Endothelial cell of umbilical vein (primary cell): ENCODE measurements around the gene MRNIP. TPM values are rescaled to one million over a fixed set of nuclear protein-coding genes. Genes with fewer than 3 reads are reported as not detected.
A peak's percentile ranks its signal among the peaks of the same experiment; 100 is the strongest.

Source experiments
- BruUV-seq: library from RNA; stranded (reverse); fragments of 400-500 nt; replicated peaks from 2 replicates; lab custom pipeline; 2021; lab: Mats Ljungman, UMichigan
- CTCF ChIA-PET: fragments of 300-600, 350-600 bp; sonication (Branson Sonifier 250); formaldehyde crosslinking; loops from one replicate; lab custom pipeline; 2021; ENCODE audit warnings: antibody characterized with exemption, inconsistent platforms; lab: Charles Lee
- POLR2A ChIA-PET: fragments of 300-600, 350-600 bp; sonication (Branson Sonifier 250); formaldehyde crosslinking; loops from one replicate; lab custom pipeline; 2021; ENCODE audit warnings: antibody characterized with exemption, inconsistent platforms; lab: Charles Lee
- DNase-seq: peaks from one replicate; pipeline ENCODE4 v3.0.0-alpha.2; 2011; ENCODE audit warnings: low read depth, low spot score
- FAIRE-seq: peaks from 2 replicates; lab custom pipeline; 2011; peaks lifted over from hg19 to GRCh38; lab: Jason Lieb, UNC
- H2AFZ ChIP-seq: 2 replicates; pipeline ENCODE4 v1.6.0; 2012; ENCODE audit warnings: low read depth, low read length, control low read depth, inconsistent platforms
- H3K27ac ChIP-seq: 2 replicates; pipeline ENCODE4 v1.5.1; 2011; ENCODE audit warnings: low read depth, mild to moderate bottlenecking, control low read depth, low read length, moderate library complexity; ENCODE audit not compliant: insufficient read depth
- H3K27me3 ChIP-seq, 2 experiments: 2 replicates each; pipeline versions ENCODE4 v1.6.0 to v1.6.1; 2011; ENCODE audit warnings: low read length in 2 of 2, mixed read lengths in 1 of 2; ENCODE audit not compliant: control insufficient read depth in 2 of 2, insufficient read depth in 2 of 2
- H3K36me3 ChIP-seq, 2 experiments: 2 replicates in 1 of 2; 3 replicates in 1 of 2; pipeline ENCODE4 v1.5.1; 2011; ENCODE audit warnings: low read length in 2 of 2, mild to moderate bottlenecking in 1 of 2, moderate library complexity in 1 of 2; ENCODE audit not compliant: control insufficient read depth in 2 of 2, insufficient read depth in 2 of 2; ENCODE audit errors: extremely low read depth in 1 of 2
- H3K4me1 ChIP-seq: 3 replicates; pipeline ENCODE4 v1.5.1; 2011; ENCODE audit warnings: mild to moderate bottlenecking, low read length; ENCODE audit not compliant: control insufficient read depth, insufficient read depth; ENCODE audit errors: extremely low read depth
- H3K4me2 ChIP-seq: 2 replicates; pipeline ENCODE4 v1.6.1; 2011; ENCODE audit warnings: low read length, control low read depth, mixed read lengths; ENCODE audit not compliant: insufficient read depth
- H3K4me3 ChIP-seq, 3 experiments: fragments of 200-600 bp in 1 of 3; sonication (generic), shearing (Covaris generic) in 1 of 3; replicated peaks in 1 of 3; 2 replicates each; pipeline ENCODE4 v1.5.1; 2011 to 2016; ENCODE audit warnings: control low read depth in 3 of 3, low read length in 3 of 3, mild to moderate bottlenecking in 2 of 3, inconsistent platforms in 1 of 3, low read depth in 1 of 3, moderate library complexity in 1 of 3; ENCODE audit not compliant: insufficient read depth in 1 of 3
- H3K79me2 ChIP-seq: 2 replicates; pipeline ENCODE4 v1.6.0; 2012; ENCODE audit warnings: low read length, inconsistent platforms; ENCODE audit not compliant: control insufficient read depth, insufficient read depth
- H3K9ac ChIP-seq: replicated peaks from 2 replicates; pipeline ENCODE3; 2011; ENCODE audit warnings: low read length, control low read depth; ENCODE audit not compliant: insufficient read depth; ENCODE audit errors: extremely low read depth
- H3K9me1 ChIP-seq: replicated peaks from 3 replicates; pipeline ENCODE4 v1.6.0; 2011; ENCODE audit warnings: mild to moderate bottlenecking, low read length; ENCODE audit not compliant: control insufficient read depth, insufficient read depth; ENCODE audit errors: extremely low read depth
- H3K9me3 ChIP-seq: replicated peaks from 2 replicates; pipeline ENCODE4 v1.5.1; 2012; ENCODE audit warnings: low read length, inconsistent platforms; ENCODE audit not compliant: control insufficient read depth, insufficient read depth
- H4K20me1 ChIP-seq: replicated peaks from 2 replicates; pipeline ENCODE3; 2011; ENCODE audit warnings: mild to moderate bottlenecking, low read length; ENCODE audit not compliant: control insufficient read depth, insufficient read depth; ENCODE audit errors: extremely low read depth
- FOS ChIP-seq: IDR thresholded peaks from 2 replicates; pipeline ENCODE4 v1.6.1; 2011; ENCODE audit warnings: mild to moderate bottlenecking, low read length, moderate library complexity, borderline replicate concordance; ENCODE audit not compliant: insufficient read depth
- GATA2 ChIP-seq: IDR thresholded peaks from 2 replicates; pipeline ENCODE4 v1.7.0; 2011; ENCODE audit warnings: low read depth, mild to moderate bottlenecking, moderate library complexity, mixed read lengths, low read length; ENCODE audit not compliant: insufficient read length, insufficient read depth
- JUN ChIP-seq: IDR thresholded peaks from 2 replicates; pipeline ENCODE4 v1.6.1; 2011; ENCODE audit warnings: borderline replicate concordance, low read depth; ENCODE audit not compliant: insufficient read length, insufficient read depth
- MYC ChIP-seq: IDR thresholded peaks from one replicate; pipeline ENCODE4 v1.6.1; 2011; ENCODE audit warnings: mild to moderate bottlenecking, low read depth, low read length
- POLR2A ChIP-seq: IDR thresholded peaks from 2 replicates; pipeline ENCODE4 v1.6.1; 2012; ENCODE audit warnings: low read depth, mild to moderate bottlenecking, control low read depth, low read length
- POLR2AphosphoS5 ChIP-seq: IDR thresholded peaks from 2 replicates; pipeline ENCODE4 v1.6.1; 2012; ENCODE audit warnings: low read depth, mild to moderate bottlenecking, control low read depth, low read length, moderate library complexity; ENCODE audit not compliant: insufficient read depth
- dilution Hi-C: fragments of 300-500 bp; cut with MboI; formaldehyde crosslinking; loops from one replicate; pipeline ENCODE4 v1.15.0; 2019; ENCODE audit warnings: low sequenced_read_pairs; ENCODE audit not compliant: extremely low pct_ligation_motif_present
- intact Hi-C: fragments of 100-400 bp; cut with micrococcal nuclease; formaldehyde crosslinking; loops from one replicate; pipeline ENCODE4 v1.10.0; 2022
- polyA plus RNA-seq, 4 experiments: library from polyadenylated mRNA; depleted of rRNA in 3 of 4; stranded (reverse) in 3 of 4; unstranded in 1 of 4; fragments of >200 nt; gene quantifications; 2 replicates each; pipeline versions ENCODE4 v1.2.1 to v1.2.3, GENCODE V29; 2011 to 2012; ENCODE audit warnings: missing spikeins in 1 of 4
- total RNA-seq: library from RNA; stranded (reverse); gene quantifications from 2 replicates; pipeline ENCODE4 v1.2.3, GENCODE V29; 2021

The MRNIP gene
- total and polyA plus RNA-seq, 2 donors (not counting 3 experiments of a cell fraction or from before 2014, with no cell fraction given) = 17.1 to 19.1 TPM

- H3K27me3 ChIP-seq = no peaks in the 10 kb centered on the region
- intact Hi-C loops = loop anchor here (10.0 kb wide), 1 partner anchor 133 kb away; no protein-coding TSS in a partner anchor
- BruUV-seq = TSS peak; percentile 46
- no peak overlapping the region for H3K27ac ChIP-seq
- H3K4me2 ChIP-seq = no peak overlapping the region
- H2AFZ ChIP-seq = no peak overlapping the region
- peaks cover under 1% of the 10 kb centered on the region for H3K79me2 ChIP-seq
- dilution Hi-C loops = no loop called here
- H3K4me3 ChIP-seq = no peak overlapping the region
- H3K9me1 ChIP-seq = no peaks in the 10 kb centered on the region
- FAIRE-seq (no peak), DNase-seq (no peak)
- H3K4me1 ChIP-seq = peaks cover 10% of the 10 kb centered on the region
- H3K9me3 ChIP-seq = no peaks in the 10 kb centered on the region
- ChIA-PET CTCF (interaction anchor here (3.2 to 8.8 kb wide), 2 partner anchors 35 to 65 kb away, joined by 11 to 103 read pairs; partner anchors contain the start of gene MAML1), POLR2A (no interaction called here)
- peaks cover 10 to 39% of the 10 kb centered on the region in 2 experiments for H3K36me3 ChIP-seq
- no peaks in the 10 kb centered on the region for H4K20me1 ChIP-seq
- no peak for TF ChIP-seq POLR2A
- no peak for TF ChIP-seq POLR2AphosphoS5
- TF ChIP-seq JUN = no peak
- no peak overlapping the region for H3K9ac ChIP-seq
These were observed 60.9 kb downstream of the MRNIP start for GRCh38 chr5:179797741-179798140.

GRCh38 chr5:179796877-179797608, 61.6 kb downstream of the MRNIP start:
- FAIRE-seq = no peak
- intact Hi-C loops = loop anchor here (1.0 to 10.0 kb wide), 4 partner anchors 8 to 132 kb away; partner anchors contain the start of gene MAML1
- Histone ChIP-seq H3K4me2 (no peak overlapping the region), H3K27me3 (no peaks in the 10 kb centered on the region), H3K36me3 (peaks cover 10 to 37% of the 10 kb centered on the region in 2 experiments), H3K9ac (no peak overlapping the region), H3K9me1 (no peaks in the 10 kb centered on the region), H2AFZ (no peak overlapping the region), H4K20me1 (no peaks in the 10 kb centered on the region), H3K9me3 (no peaks in the 10 kb centered on the region), H3K4me3 (no peak overlapping the region), H3K27ac (no peak overlapping the region), H3K4me1 (peaks cover 10% of the 10 kb centered on the region), H3K79me2 (no peaks in the 10 kb centered on the region)
- dilution Hi-C loops = no loop called here
- CTCF ChIA-PET = interaction anchor here (1.0 to 8.8 kb wide), 4 partner anchors 20 to 64 kb away, joined by 3 to 103 read pairs (median 8); partner anchors contain the start of gene MAML1
- DNase-seq = no peak
- no peak for TF ChIP-seq MYC
- no peak for TF ChIP-seq FOS
- no peak for TF ChIP-seq GATA2
- POLR2A ChIA-PET = no interaction called here
- no TSS peak for BruUV-seq
